Activated T-helper 2 cell treated with anti-CD3 and anti-CD28 coated beads, Interferon-gamma antibody, Interleukin-2, Interleukin-4, amounts not matched to agents 10 μg/mL and 5 μg/mL and 100 μg/mL, durations not matched to agents 14 hours and 24 hours and 36 hours (primary cell): ENCODE data around the gene MACROH2A1. TPM values are rescaled to one million over a fixed set of nuclear protein-coding genes. Genes with fewer than 3 reads are reported as not detected.
"Not testable (repeated sequence)": the region's sequence is repeated elsewhere in the genome, so short reads cannot be mapped to it uniquely, and the experiment has no call there.

ENCODE experiments used
- DNase-seq: peaks from one replicate; pipeline ENCODE4 v3.0.0; 2021; ENCODE audit warnings: low spot score
- H3K27ac Mint-ChIP-seq: one replicate; pipeline ENCODE4 v1.8.0; 2021; ENCODE audit warnings: mixed read lengths
- H3K27me3 Mint-ChIP-seq: one replicate; pipeline ENCODE4 v1.8.0; 2021; ENCODE audit warnings: low read depth, mixed read lengths
- H3K36me3 Mint-ChIP-seq: one replicate; pipeline ENCODE4 v1.8.0; 2021; ENCODE audit warnings: low read depth, mixed read lengths
- H3K4me1 Mint-ChIP-seq: one replicate; pipeline ENCODE4 v1.8.0; 2021; ENCODE audit warnings: low read depth, mixed read lengths
- H3K4me3 Mint-ChIP-seq: one replicate; pipeline ENCODE4 v1.8.0; 2021; ENCODE audit warnings: low read depth, mild to moderate bottlenecking, moderate library complexity, mixed read lengths
- H3K9me3 Mint-ChIP-seq: one replicate; pipeline ENCODE4 v1.8.0; 2021; ENCODE audit warnings: mixed read lengths
- intact Hi-C: fragments of 100-400 bp; cut with micrococcal nuclease; formaldehyde crosslinking; loops from one replicate; pipeline ENCODE4 v1.15.1; 2023
- total RNA-seq: library from RNA; stranded (reverse); gene quantifications from 2 replicates; pipeline ENCODE4 v1.2.3, GENCODE V29; 2022

The MACROH2A1 gene
- total RNA-seq, 1 donor from 2014 or later, result 285 TPM

GRCh38 chr5:135376961-135377624, 21.9 kb downstream of the MACROH2A1 start:
- H3K27me3 Mint-ChIP-seq, result no peaks in the 10 kb centered on the region
- peaks cover 88% of the 10 kb centered on the region for H3K4me1 Mint-ChIP-seq
- H3K27ac Mint-ChIP-seq, result peak overlapping the region; percentile 53
- intact Hi-C loops, result loop anchor here (1.0 kb wide), 1 partner anchor 20 kb away; no protein-coding TSS in a partner anchor
- no peaks in the 10 kb centered on the region for H3K9me3 Mint-ChIP-seq
- DNase-seq, result no peak
- H3K36me3 Mint-ChIP-seq, result peaks cover 86% of the 10 kb centered on the region
- H3K4me3 Mint-ChIP-seq, result peak overlapping the region; percentile 3

- H3K27me3 Mint-ChIP-seq, result no peaks in the 10 kb centered on the region
Observed at GRCh38 chr5:135375040-135375793, 23.8 kb downstream of the MACROH2A1 start.

GRCh38 chr5:135373736-135374515, 25.1 kb downstream of the MACROH2A1 start:
- Mint-ChIP-seq H3K4me1 (peaks cover 81% of the 10 kb centered on the region), H3K27ac (peak overlapping the region; percentile 76)

More at GRCh38 chr5:135375040-135375793, 23.8 kb downstream of the MACROH2A1 start:
- no peak for DNase-seq
- intact Hi-C loops, result no loop called here
- H3K27ac Mint-ChIP-seq, result peak overlapping the region; percentile 16
- peaks cover 85% of the 10 kb centered on the region for H3K36me3 Mint-ChIP-seq
- H3K9me3 Mint-ChIP-seq, result no peaks in the 10 kb centered on the region
- H3K4me1 Mint-ChIP-seq, result peaks cover 92% of the 10 kb centered on the region
- H3K4me3 Mint-ChIP-seq, result no peak overlapping the region

GRCh38 chr5:135372654-135373381, 26.2 kb downstream of the MACROH2A1 start:
- Mint-ChIP-seq H3K36me3 (peaks cover 84% of the 10 kb centered on the region), H3K27ac (peak overlapping the region; percentile 76), H3K4me3 (peak overlapping the region; percentile 47), H3K27me3 (no peaks in the 10 kb centered on the region), H3K4me1 (peaks cover 72% of the 10 kb centered on the region), H3K9me3 (no peaks in the 10 kb centered on the region)
- intact Hi-C loops, result no loop called here
- DNase-seq, result no peak

More at GRCh38 chr5:135373736-135374515, 25.1 kb downstream of the MACROH2A1 start:
- Mint-ChIP-seq H3K4me3 (no peak overlapping the region), H3K9me3 (no peaks in the 10 kb centered on the region), H3K36me3 (peaks cover 84% of the 10 kb centered on the region), H3K27me3 (no peaks in the 10 kb centered on the region)
- intact Hi-C loops, result no loop called here
- no peak for DNase-seq

GRCh38 chr5:135371622-135372232, 27.3 kb downstream of the MACROH2A1 start:
- no peaks in the 10 kb centered on the region for H3K9me3 Mint-ChIP-seq
- H3K27ac Mint-ChIP-seq, result peak overlapping the region; percentile 76
- DNase-seq, result no peak
- H3K27me3 Mint-ChIP-seq, result no peaks in the 10 kb centered on the region
- peaks cover 86% of the 10 kb centered on the region for H3K36me3 Mint-ChIP-seq
- intact Hi-C loops, result no loop called here
- peaks cover 61% of the 10 kb centered on the region for H3K4me1 Mint-ChIP-seq
- H3K4me3 Mint-ChIP-seq, result peak overlapping the region; percentile 2

- H3K36me3 Mint-ChIP-seq, result peaks cover 87% of the 10 kb centered on the region
- intact Hi-C loops, result no loop called here
- no peak for DNase-seq
- H3K4me1 Mint-ChIP-seq, result peaks cover 50% of the 10 kb centered on the region
- H3K27ac Mint-ChIP-seq, result no peak overlapping the region
- H3K4me3 Mint-ChIP-seq, result no peak overlapping the region
- no peaks in the 10 kb centered on the region for H3K9me3 Mint-ChIP-seq
- H3K27me3 Mint-ChIP-seq, result no peaks in the 10 kb centered on the region
Observed at GRCh38 chr5:135369952-135370351, 29.1 kb downstream of the MACROH2A1 start.

- no peak overlapping the region for H3K27ac Mint-ChIP-seq
- H3K27me3 Mint-ChIP-seq, result no peaks in the 10 kb centered on the region
- no peak overlapping the region for H3K4me3 Mint-ChIP-seq
- H3K4me1 Mint-ChIP-seq, result peaks cover 43% of the 10 kb centered on the region
- no peaks in the 10 kb centered on the region for H3K9me3 Mint-ChIP-seq
- peaks cover 87% of the 10 kb centered on the region for H3K36me3 Mint-ChIP-seq
- DNase-seq, result no peak
- intact Hi-C loops, result no loop called here
Observed at GRCh38 chr5:135367554-135367953, 31.5 kb downstream of the MACROH2A1 start.

- Mint-ChIP-seq H3K4me1 (peaks cover 39% of the 10 kb centered on the region), H3K27ac (no peak overlapping the region), H3K27me3 (no peaks in the 10 kb centered on the region), H3K36me3 (peaks cover 83% of the 10 kb centered on the region), H3K4me3 (no peak overlapping the region), H3K9me3 (no peaks in the 10 kb centered on the region)
- DNase-seq, result no peak
- intact Hi-C loops, result no loop called here
Observed at GRCh38 chr5:135367076-135367475, 32.0 kb downstream of the MACROH2A1 start.

- H3K27ac Mint-ChIP-seq, result no peak overlapping the region
- H3K36me3 Mint-ChIP-seq, result peaks cover 82% of the 10 kb centered on the region
- DNase-seq, result no peak
- H3K9me3 Mint-ChIP-seq, result no peaks in the 10 kb centered on the region
- intact Hi-C loops, result no loop called here
- no peaks in the 10 kb centered on the region for H3K27me3 Mint-ChIP-seq
- peaks cover 43% of the 10 kb centered on the region for H3K4me1 Mint-ChIP-seq
- no peak overlapping the region for H3K4me3 Mint-ChIP-seq
Observed at GRCh38 chr5:135365281-135365680, 33.8 kb downstream of the MACROH2A1 start.

- intact Hi-C loops, result loop anchor here (5.0 kb wide), 1 partner anchor 33 kb away; the partner anchor contains the start of gene MACROH2A1
- Mint-ChIP-seq H3K4me3 (no peak overlapping the region), H3K4me1 (peaks cover 42% of the 10 kb centered on the region), H3K27me3 (no peaks in the 10 kb centered on the region), H3K27ac (no peak overlapping the region), H3K36me3 (peaks cover 80% of the 10 kb centered on the region), H3K9me3 (no peaks in the 10 kb centered on the region)
- DNase-seq, result no peak
Observed at GRCh38 chr5:135364421-135365262, 34.4 kb downstream of the MACROH2A1 start.

GRCh38 chr5:135363342-135363741, 35.7 kb downstream of the MACROH2A1 start:
- H3K4me3 Mint-ChIP-seq, H3K27ac Mint-ChIP-seq, H3K9me3 Mint-ChIP-seq, H3K27me3 Mint-ChIP-seq, DNase-seq: not testable (repeated sequence)
- H3K4me1 Mint-ChIP-seq, result peaks cover 44% of the 10 kb centered on the region
- intact Hi-C loops, result loop anchor here (5.0 kb wide), 1 partner anchor 34 kb away; the partner anchor contains the start of gene MACROH2A1
- H3K36me3 Mint-ChIP-seq, result peaks cover 80% of the 10 kb centered on the region
